Measurements from ENCODE around the gene HLA-DOB. TPM values are rescaled to one million over a fixed set of nuclear protein-coding genes. Genes with fewer than 3 reads are reported as not detected.

Gene HLA-DOB
- under 1 TPM in 1 of 4 donors, not detected in 3; 0.34 TPM for total RNA-seq

GRCh38 chr6:32816746-32817204 lies at the start of gene HLA-DOB:
Gene HLA-DOB, minus strand, starts transcription at chr6:32817002. Its CDS starts 51 bp downstream, at chr6:32816951.
- TF ChIP-seq, protein P1, sequence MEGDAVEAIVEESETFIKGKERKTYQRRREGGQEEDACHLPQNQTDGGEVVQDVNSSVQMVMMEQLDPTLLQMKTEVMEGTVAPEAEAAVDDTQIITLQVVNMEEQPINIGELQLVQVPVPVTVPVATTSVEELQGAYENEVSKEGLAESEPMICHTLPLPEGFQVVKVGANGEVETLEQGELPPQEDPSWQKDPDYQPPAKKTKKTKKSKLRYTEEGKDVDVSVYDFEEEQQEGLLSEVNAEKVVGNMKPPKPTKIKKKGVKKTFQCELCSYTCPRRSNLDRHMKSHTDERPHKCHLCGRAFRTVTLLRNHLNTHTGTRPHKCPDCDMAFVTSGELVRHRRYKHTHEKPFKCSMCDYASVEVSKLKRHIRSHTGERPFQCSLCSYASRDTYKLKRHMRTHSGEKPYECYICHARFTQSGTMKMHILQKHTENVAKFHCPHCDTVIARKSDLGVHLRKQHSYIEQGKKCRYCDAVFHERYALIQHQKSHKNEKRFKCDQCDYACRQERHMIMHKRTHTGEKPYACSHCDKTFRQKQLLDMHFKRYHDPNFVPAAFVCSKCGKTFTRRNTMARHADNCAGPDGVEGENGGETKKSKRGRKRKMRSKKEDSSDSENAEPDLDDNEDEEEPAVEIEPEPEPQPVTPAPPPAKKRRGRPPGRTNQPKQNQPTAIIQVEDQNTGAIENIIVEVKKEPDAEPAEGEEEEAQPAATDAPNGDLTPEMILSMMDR (IDR thresholded peaks at IDR 0.05; ENCODE audit: low read depth) = no peak

- TF ChIP-seq, protein P1 (IDR thresholded peaks at IDR 0.05; ENCODE audit: low read depth) = no peak
Observed at GRCh38 chr6:32865724-32866443, 49.1 kb upstream of the HLA-DOB start.

GRCh38 chr6:32862725-32863124 lies 45.9 kb upstream of the HLA-DOB start:
- TF ChIP-seq, protein P1 (IDR thresholded peaks at IDR 0.05; ENCODE audit: low read depth) = no peak

DNA sequence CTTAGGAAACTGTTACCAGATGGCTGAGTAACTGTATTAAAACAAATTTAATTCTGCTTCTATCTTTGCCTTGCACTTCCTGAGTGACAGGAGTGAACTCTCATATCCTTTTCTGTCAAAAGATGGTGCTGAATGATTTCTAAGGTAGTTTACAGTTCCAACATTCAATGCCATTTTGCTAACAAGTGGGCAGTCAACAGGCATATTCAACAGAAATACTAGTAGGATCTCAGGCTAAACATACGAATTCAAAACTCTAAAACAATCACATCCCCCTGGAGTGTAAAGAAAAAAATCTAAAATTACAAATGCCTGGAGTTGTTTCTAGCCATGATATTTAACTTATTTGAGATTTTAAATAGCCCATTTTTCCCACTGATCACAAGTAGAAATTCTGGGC lies 43.9 kb upstream of the HLA-DOB start:
- TF ChIP-seq, protein P1 (IDR thresholded peaks at IDR 0.05; ENCODE audit: low read depth) = no peak

GRCh38 chr6:32858194-32858593 lies 41.4 kb upstream of the HLA-DOB start:
- TF ChIP-seq, protein P1 (IDR thresholded peaks at IDR 0.05; ENCODE audit: low read depth) = no peak

- TF ChIP-seq, protein P1 (IDR thresholded peaks at IDR 0.05; ENCODE audit: low read depth) = no peak
Observed at GRCh38 chr6:32857156-32857891, 40.5 kb upstream of the HLA-DOB start.

DNA sequence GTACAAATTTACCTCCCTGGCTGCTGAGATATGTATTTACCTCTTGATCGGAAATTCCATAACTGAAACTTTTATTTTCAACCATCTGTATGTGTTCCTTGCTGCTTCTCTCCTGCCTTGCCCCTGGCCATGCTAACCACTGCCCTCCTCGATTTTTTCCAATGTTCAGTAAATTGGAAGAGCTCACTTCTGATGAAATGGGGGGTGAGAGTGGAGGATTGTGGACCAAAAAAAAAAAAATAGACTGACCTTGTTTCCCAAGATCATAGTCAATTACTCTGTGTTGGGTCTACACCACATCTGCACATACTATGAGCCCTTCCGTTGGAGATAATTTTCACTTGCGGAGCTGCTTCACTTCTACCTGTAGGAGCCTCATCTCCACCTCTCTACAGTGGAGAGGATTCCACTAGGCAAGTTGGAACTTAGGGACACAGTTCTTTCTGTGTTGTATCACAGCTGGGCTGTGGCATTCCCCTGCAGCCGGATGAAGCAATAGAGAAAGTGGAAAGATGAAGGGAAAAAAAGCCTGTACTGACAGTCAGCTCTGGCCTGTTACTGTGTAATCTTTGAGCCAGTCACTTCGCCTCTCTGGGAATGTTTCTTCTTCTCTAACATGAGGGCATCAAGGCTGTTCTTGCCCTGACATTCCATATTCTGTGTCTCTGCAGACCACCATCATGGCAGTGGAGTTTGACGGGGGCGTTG lies 38.8 kb upstream of the HLA-DOB start:
- TF ChIP-seq, protein P1 (IDR thresholded peaks at IDR 0.05; ENCODE audit: low read depth) = no peak

Data from subcutaneous adipose tissue (tissue), 4 donors.